ENCODE data around the gene RRAS2.

Gene RRAS2

GRCh38 chr11:14336507-14337503, 22.2 kb downstream of the RRAS2 start:
- no peak for DNase-seq

GRCh38 chr11:14335712-14336111, 23.3 kb downstream of the RRAS2 start:
- DNase-seq, result no peak

GRCh38 chr11:14334893-14335292, 24.1 kb downstream of the RRAS2 start:
- DNase-seq, result no peak

DNA sequence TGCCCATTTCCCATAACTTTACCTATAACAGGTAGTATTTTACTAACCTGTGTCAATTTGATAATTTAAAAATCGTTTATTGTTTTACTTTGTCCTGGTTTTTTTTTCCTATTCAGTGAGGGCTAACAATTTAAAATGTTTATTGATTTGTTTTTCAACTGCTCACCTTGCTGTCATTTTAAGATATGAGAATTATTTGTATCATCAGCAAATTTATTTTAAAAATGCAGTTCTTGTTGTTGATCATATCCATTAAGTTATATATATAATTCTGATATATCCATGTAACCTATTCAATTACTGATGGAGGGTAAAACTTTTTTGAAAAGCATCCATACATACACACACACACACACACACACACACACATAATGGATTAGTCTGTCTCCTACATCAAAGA, 24.8 kb downstream of the RRAS2 start:
- DNase-seq, result no peak

GRCh38 chr11:14331476-14332136, 27.4 kb downstream of the RRAS2 start:
- no peak for DNase-seq

DNA sequence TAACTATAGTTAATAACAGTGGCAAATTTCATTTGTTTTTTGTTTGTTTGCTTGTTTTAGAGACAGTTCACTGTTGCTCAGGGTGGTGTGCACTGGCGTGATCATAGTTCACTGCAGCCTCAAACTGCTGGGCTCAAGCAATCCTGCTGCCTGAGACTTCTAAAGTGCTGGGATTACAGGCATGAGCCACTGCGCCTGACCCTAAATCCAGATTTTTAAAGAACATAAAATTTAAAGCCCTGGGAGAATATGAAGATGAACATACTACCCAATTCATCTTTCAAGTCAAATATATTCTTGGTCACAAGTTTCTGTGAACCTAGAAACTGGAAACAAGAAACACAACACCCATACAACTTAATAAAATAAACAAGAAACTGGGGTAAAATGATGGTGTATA, 28.1 kb downstream of the RRAS2 start:
- no peak for DNase-seq

- no peak for DNase-seq
These were observed 29.3 kb downstream of the RRAS2 start for GRCh38 chr11:14329702-14330101.

GRCh38 chr11:14327116-14327515, 31.9 kb downstream of the RRAS2 start:
- DNase-seq, result no peak

- no peak for DNase-seq
These were observed 35.8 kb downstream of the RRAS2 start for GRCh38 chr11:14323118-14323676.

- DNase-seq, result no peak
These were observed 36.5 kb downstream of the RRAS2 start for GRCh38 chr11:14322510-14322909.

DNA sequence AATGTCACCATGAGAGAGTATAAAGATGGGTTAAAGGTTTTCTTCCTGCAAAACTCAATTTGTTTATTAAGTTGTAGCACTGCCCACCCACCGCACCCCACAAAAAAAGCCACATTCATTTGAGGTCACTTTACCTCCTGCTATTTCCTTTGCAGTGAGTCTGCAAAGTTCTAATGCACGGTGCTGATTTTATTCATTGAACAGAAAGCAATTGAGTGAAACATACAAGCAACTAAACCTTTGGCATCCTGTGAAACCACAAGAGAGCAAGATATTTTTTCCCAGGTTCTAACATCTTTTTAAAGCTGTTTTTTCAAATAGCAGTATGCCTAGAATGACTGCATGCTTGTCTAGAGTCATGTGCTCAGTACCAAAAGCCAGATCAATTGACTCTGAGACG, 39.0 kb downstream of the RRAS2 start:
- no peak for DNase-seq

GRCh38 chr11:14318581-14318981, 40.4 kb downstream of the RRAS2 start:
- no peak for DNase-seq

GRCh38 chr11:14317659-14318325, 41.2 kb downstream of the RRAS2 start:
- no peak for DNase-seq

DNA sequence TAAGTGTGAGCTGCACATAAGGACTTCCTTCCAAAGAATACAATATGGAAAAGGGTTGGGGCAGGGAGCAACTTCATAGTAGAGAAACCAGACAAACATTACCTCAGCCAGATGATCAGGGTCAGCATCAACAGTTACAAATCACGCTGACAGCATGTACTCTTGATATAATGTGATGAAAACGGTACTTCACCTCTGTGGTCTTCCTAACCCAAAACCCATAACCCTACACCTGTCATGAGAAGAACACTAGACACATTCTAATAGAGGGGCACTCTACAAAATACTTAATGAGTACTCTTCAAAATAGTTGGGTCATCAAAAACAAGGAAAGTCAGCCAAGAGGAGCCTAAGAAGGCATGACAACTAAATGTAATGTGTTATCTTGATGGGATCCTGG, 43.9 kb downstream of the RRAS2 start:
- no peak for DNase-seq

DNA sequence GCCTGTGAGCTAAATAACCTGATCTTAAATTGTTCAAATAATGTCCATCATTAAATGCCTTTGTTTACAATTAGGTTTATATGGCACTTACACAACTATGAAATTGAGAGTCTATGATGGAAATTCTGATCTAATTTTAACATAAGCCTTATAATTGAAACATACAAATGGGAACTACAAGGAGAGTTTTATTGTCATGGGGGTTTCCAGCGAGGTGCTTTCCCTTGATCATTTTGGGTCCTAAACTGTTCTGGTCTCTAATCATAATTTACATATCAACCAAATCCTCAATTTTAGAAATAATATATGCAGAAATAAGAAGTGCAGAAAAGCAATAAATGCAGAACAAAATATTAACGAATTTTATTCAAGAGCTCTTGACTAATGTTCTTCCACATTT, 44.9 kb downstream of the RRAS2 start:
- no peak for DNase-seq

- DNase-seq, result no peak
These were observed 46.1 kb downstream of the RRAS2 start for GRCh38 chr11:14312736-14313438.

DNA sequence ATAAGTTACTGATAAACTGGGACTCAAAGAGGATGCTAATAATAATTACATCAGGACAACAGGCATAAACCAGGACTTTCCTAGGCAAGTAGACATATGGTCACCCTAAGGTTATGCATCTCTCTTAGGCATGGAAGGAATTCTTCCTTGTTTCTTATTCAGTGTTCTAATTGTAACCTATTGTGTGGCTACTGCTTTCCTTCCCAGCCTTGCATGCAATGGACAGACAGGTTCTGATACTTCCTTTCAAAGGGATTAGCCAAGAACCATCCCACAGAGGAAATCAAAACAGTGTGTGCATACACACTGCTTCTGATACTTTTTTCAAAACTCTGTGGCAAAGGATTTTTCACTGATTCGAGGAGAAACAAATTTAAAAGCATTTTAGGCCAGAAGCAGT, 48.3 kb downstream of the RRAS2 start:
- no peak for DNase-seq

DNA sequence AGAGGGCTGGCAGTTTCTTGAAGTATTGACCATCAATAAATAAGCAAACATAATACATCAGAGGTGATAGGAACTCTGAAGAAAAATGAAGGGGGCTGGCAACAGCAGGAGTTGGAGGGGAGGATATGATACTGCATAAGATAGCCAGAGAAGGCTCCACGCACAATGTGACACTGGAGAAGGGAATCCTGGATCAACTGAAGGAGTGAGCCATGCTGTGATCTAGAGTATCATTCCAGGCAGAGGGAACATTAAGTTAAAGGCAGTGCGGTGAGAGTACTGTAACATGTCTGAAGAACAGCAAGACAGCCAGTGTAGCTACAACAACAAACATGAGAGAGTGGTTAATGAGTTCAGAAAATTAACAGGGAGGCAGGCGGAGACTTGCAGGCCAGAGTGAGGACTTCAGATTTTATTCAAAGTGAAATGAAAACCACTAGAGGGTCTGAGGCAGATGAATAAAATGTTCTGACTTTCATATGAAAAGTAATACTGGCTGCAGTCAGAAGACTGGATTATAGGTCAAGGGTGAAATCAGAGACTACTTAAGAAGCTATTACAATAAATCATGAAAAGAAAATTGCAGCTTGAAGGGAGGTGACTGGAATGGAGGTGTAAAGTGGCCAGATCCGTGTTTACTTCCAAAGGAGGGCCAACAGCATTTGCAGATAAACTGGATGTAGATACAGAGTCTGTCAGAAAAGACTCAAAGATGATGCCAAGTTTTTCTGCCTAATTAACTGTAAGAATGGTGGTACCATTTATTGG, 49.4 kb downstream of the RRAS2 start:
- DNase-seq, result no peak

- DNase-seq, result no peak
These were observed 50.0 kb downstream of the RRAS2 start for GRCh38 chr11:14308897-14309387.

DNA sequence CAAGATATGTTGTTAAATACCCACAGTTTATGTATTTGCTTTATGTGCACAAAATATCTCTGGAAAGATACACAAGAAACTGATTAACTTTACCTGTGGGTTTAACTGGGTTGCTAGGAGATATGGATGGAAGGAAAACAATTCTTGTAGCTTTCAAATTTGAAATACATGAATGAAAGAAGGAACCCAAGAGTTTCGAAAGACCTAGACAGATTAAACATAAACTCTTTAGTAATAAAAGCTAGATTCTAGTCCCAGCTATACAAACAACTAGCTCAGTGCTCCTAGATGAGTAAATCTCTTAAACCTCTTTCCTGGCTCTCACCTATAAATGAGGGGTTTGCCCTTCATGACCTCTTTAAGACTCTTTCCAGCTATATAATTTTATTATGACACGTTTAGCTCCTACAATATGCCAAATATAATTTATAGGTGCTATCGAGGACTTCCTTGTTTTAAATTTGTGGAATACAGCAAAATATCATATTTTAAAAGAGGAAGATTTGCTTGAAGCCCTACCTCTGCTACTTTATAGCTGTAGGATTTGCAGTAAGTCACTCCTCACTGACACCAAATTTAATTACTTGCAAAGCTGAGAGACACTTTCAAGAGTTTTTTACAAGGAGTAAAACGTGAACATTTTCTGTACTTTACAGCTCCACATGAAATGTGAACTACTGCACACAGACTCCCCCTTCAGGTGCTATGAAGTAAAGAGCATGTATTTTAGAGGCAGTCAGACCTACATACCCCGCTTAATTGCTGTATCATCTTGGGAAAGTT, 50.7 kb downstream of the RRAS2 start:
- no peak for DNase-seq

DNA sequence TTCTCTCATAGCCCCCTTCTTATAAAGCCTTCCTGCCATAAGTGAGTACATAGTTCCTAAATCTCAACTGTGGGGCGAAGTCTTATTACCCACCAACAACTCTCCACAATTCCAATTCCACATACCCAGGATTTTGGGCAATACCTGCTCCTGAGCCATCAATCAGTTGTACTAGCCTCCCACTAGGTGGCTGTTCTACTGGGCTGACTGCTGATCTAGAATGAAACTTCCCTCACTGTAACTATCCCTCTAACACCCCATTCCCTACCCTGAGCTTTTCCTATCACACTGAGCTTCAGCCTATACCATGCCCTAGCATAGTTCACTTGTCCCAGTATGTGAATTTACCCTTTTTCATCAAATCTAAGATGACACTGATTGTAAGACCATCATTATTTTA, 52.5 kb downstream of the RRAS2 start:
- no peak for DNase-seq

Data from cerebellar nuclear complex (tissue), 1 donor.